Prostate gland (tissue), 2 donors: Measurements from ENCODE around the gene TMCO6. TPM values are rescaled to one million over a fixed set of nuclear protein-coding genes. Genes with fewer than 3 reads are reported as not detected.
"Not testable (repeated sequence)": the region's sequence is repeated elsewhere in the genome, so short reads cannot be mapped to it uniquely, and the experiment has no call there.

Experiments
- DNase-seq: peaks from one replicate; pipeline ENCODE4 v3.0.0-alpha.2; 2019; ENCODE audit warnings: low spot score
- H3K27ac ChIP-seq, 2 donors: fragments of 200-600 bp; sonication (generic); 2 replicates each; pipeline ENCODE4 v1.5.1; 2017 to 2019
- H3K27me3 ChIP-seq: fragments of 200-600 bp; sonication (generic); replicated peaks from 2 replicates; pipeline ENCODE4 v1.5.1; 2019; ENCODE audit not compliant: insufficient read depth
- H3K36me3 ChIP-seq, 2 donors: fragments of 200-600 bp; sonication (generic); 1 replicate in 1 of 2; 2 replicates in 1 of 2; pipeline versions ENCODE4 v1.5.1 to v1.8.1; 2017 to 2019
- H3K4me1 ChIP-seq: fragments of 200-600 bp; sonication (generic); replicated peaks from 2 replicates; pipeline ENCODE4 v1.5.1; 2019
- H3K4me3 ChIP-seq, 2 donors: fragments of 200-600 bp; sonication (generic); 2 replicates each; pipeline ENCODE4 v1.5.1; 2017 to 2019
- H3K9me3 ChIP-seq: fragments of 200-600 bp; sonication (generic); 2 replicates; pipeline ENCODE4 v1.5.1; 2017
- CTCF ChIP-seq, 4 experiments: fragments of 200-600 bp in 2 of 4; fragments of 450-650 bp in 2 of 4; sonication (generic) in 2 of 4; IDR thresholded peaks; 1 replicate in 3 of 4; 2 replicates in 1 of 4; pipeline ENCODE4 v1.5.1; 2016 to 2019; ENCODE audit warnings: antibody characterized with exemption in 4 of 4, mild to moderate bottlenecking in 2 of 4, moderate library complexity in 2 of 4
- POLR2A ChIP-seq: fragments of 450-650 bp; IDR thresholded peaks from one replicate; pipeline ENCODE4 v1.6.1; 2016; ENCODE audit warnings: antibody characterized with exemption, mild to moderate bottlenecking
- POLR2AphosphoS5 ChIP-seq: sonication (generic); formaldehyde crosslinking; IDR thresholded peaks from one replicate; pipeline ENCODE4 v1.6.1; 2017; ENCODE audit warnings: antibody characterized with exemption
- WGBS: methylation state at CpG from one replicate; pipeline ENCODE4 v1.1.5; 2018; 5-methylcytosine and 5-hydroxymethylcytosine counted together
- intact Hi-C: fragments of 100-400 bp; cut with DNase I; formaldehyde crosslinking; loops from one replicate; pipeline ENCODE4 v1.14.2; 2022
- total RNA-seq, 2 donors: library from RNA; depleted of rRNA; stranded (reverse); fragments of >200 nt; gene quantifications; one replicate each; pipeline ENCODE4 v1.1.0, GENCODE V29; 2016

TMCO6 gene
- total RNA-seq, 2 donors from 2014 or later, result 45.6 to 124 TPM

GRCh38 chr5:140611020-140611521 is 28.2 kb upstream of the TMCO6 start:
- WGBS, result 63% methylated on average over 2 of the region's 2 CpGs
- Histone ChIP-seq H3K27ac (no peak overlapping the region), H3K9me3 (no peaks in the 10 kb centered on the region), H3K4me3 (no peak overlapping the region), H3K36me3 (no peaks in the 10 kb centered on the region), H3K4me1 (no peaks in the 10 kb centered on the region), H3K27me3 (no peaks in the 10 kb centered on the region)
- DNase-seq, result no peak
- intact Hi-C loops, result no loop called here
- no peak for TF ChIP-seq POLR2AphosphoS5
- TF ChIP-seq CTCF (IDR thresholded peaks at IDR 0.05), result no peak
- TF ChIP-seq POLR2A, result no peak

DNA sequence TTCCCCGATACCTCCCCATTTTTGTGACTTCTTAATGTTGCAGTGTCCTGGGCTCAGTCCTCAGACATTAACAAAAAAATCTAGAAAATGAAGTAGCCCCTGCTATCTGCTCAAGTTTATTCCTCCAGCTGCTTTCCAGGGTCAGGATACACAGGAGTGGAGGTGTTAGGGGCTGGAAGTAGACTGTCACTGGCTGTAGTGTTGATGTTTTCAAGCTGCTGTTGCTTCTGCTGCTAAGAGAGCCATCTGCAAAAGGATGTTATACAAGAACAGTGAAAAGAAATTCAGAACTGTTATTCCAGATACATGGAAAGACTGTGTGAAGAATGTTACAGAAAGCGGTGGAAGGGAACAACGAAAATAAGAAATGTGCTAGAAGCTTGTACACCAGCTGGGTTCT is 16.9 kb upstream of the TMCO6 start:
- WGBS, result 84% methylated on average over 3 of the region's 3 CpGs
- TF ChIP-seq POLR2AphosphoS5, result no peak
- no peak for TF ChIP-seq CTCF (IDR thresholded peaks at IDR 0.05)
- TF ChIP-seq POLR2A, result no peak
- no peaks in the 10 kb centered on the region for H3K9me3 ChIP-seq
- no peaks in the 10 kb centered on the region for H3K36me3 ChIP-seq
- intact Hi-C loops, result no loop called here
- H3K4me1 ChIP-seq, result no peaks in the 10 kb centered on the region
- no peaks in the 10 kb centered on the region for H3K27me3 ChIP-seq
- no peak for DNase-seq
- H3K4me3 ChIP-seq, result no peak overlapping the region
- no peak overlapping the region for H3K27ac ChIP-seq

- H3K4me3 ChIP-seq, intact Hi-C loops, H3K36me3 ChIP-seq, H3K27ac ChIP-seq, H3K4me1 ChIP-seq, H3K9me3 ChIP-seq, H3K27me3 ChIP-seq, DNase-seq: not testable (repeated sequence)
Measured at GRCh38 chr5:140623061-140623460, 16.2 kb upstream of the TMCO6 start.

GRCh38 chr5:140624886-140625285 is 14.4 kb upstream of the TMCO6 start:
- H3K4me1 ChIP-seq, H3K36me3 ChIP-seq, H3K27ac ChIP-seq, intact Hi-C loops, H3K4me3 ChIP-seq, DNase-seq, H3K27me3 ChIP-seq, H3K9me3 ChIP-seq: not testable (repeated sequence)
- 86% methylated on average over 10 of the region's 10 CpGs for WGBS

DNA sequence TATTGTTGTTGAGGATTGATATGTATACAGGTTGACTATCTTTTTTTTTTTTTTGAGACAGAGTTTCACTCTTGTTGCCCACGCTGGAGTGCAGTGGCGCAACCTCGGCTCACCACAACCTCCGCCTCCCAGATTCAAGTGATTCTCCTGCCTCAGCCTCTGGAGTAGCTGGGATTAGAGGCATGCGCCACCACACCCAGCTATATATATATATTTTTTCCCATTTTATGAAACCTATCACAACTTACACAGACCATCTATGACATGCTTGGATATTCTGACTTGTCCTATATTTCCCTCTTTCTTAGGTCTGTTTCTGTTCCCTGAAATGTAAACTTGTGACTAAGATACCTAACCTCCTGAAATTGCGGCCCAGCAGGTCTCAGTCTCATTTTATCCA is 11.3 kb upstream of the TMCO6 start:
- DNase-seq, result no peak
- 89% methylated on average over 6 of the region's 6 CpGs for whole genome bisulfite sequencing
- Histone ChIP-seq H3K4me3 (no peak overlapping the region), H3K4me1 (no peaks in the 10 kb centered on the region), H3K27me3 (no peaks in the 10 kb centered on the region), H3K9me3 (no peaks in the 10 kb centered on the region), H3K36me3 (no peaks in the 10 kb centered on the region), H3K27ac (no peak overlapping the region)
- TF ChIP-seq POLR2A, result no peak
- TF ChIP-seq CTCF (IDR thresholded peaks at IDR 0.05), result no peak
- no peak for TF ChIP-seq POLR2AphosphoS5
- intact Hi-C loops, result no loop called here

DNA sequence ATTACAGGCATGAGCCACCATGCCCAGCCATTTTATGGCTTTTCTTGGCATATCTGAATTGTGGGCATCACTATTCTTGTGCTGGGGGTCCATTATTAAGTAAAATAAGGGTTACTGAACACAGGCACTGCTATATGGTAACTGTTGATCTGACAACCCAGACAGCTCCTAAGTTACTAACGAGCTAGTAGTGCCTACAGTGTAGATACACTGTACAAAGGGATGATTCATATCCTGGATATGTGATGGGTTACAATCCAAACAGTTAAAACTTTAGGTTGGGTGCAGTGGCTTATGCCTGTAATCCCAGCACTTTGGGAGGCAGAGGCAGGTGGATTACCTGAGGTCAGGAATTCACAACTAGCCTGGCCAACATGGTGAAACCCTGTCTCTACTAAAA is 10.5 kb upstream of the TMCO6 start:
- no peaks in the 10 kb centered on the region for H3K4me1 ChIP-seq
- H3K27ac ChIP-seq, result no peak overlapping the region
- H3K9me3 ChIP-seq, result no peaks in the 10 kb centered on the region
- H3K36me3 ChIP-seq, result no peaks in the 10 kb centered on the region
- TF ChIP-seq POLR2AphosphoS5, result no peak
- no peak for TF ChIP-seq CTCF (IDR thresholded peaks at IDR 0.05)
- no peak for TF ChIP-seq POLR2A
- DNase-seq, result no peak
- intact Hi-C loops, result no loop called here
- H3K4me3 ChIP-seq, result no peak overlapping the region
- no peaks in the 10 kb centered on the region for H3K27me3 ChIP-seq
- 36% methylated on average over 1 of the region's 1 CpG for WGBS
